Heart left ventricle (tissue), 16 donors: ENCODE results near the gene OSBPL10. TPM values are rescaled to one million over a fixed set of nuclear protein-coding genes. Genes with fewer than 3 reads are reported as not detected.

Experiments used
- ATAC-seq, 4 donors: fragments of 200-7000 bp; cut with Tn5 transposase; one replicate each; pipeline ENCODE4 v1.9.1; 2020 to 2022; ENCODE audit warnings: moderate library complexity in 4 of 4, mild to moderate bottlenecking in 3 of 4, moderate number of reproducible peaks in 1 of 4
- DNase-seq, 5 donors: peaks; one replicate each; pipeline ENCODE4 v3.0.0-alpha.2; 2020
- H3K27ac ChIP-seq, 12 donors: fragments of 200-600 bp; sonication (generic) in 4 of 12; one replicate each; pipeline versions ENCODE4 v1.5.0 to v1.8.0; 2016 to 2022; ENCODE audit warnings: mild to moderate bottlenecking in 2 of 12
- H3K27me3 ChIP-seq, 9 donors: fragments of 200-600 bp; sonication (generic) in 2 of 9; one replicate each; pipeline versions ENCODE4 v1.5.1 to v1.8.0; 2016 to 2022; ENCODE audit warnings: mild to moderate bottlenecking in 3 of 9
- H3K36me3 ChIP-seq, 9 donors: fragments of 200-600 bp; sonication (generic) in 2 of 9; one replicate each; pipeline versions ENCODE4 v1.5.0 to v1.8.0; 2018 to 2022; ENCODE audit warnings: mild to moderate bottlenecking in 2 of 9
- H3K4me1 ChIP-seq, 12 donors: fragments of 200-600 bp; sonication (generic) in 4 of 12; one replicate each; pipeline versions ENCODE4 v1.5.0 to v1.8.0; 2016 to 2022; ENCODE audit warnings: mild to moderate bottlenecking in 3 of 12
- H3K4me3 ChIP-seq, 12 donors: fragments of 200-600 bp; sonication (generic) in 4 of 12; one replicate each; pipeline versions ENCODE4 v1.5.0 to v1.8.0; 2017 to 2022; ENCODE audit warnings: mild to moderate bottlenecking in 9 of 12, moderate library complexity in 4 of 12
- H3K9me3 ChIP-seq, 12 donors: fragments of 200-600 bp; sonication (generic) in 4 of 12; one replicate each; pipeline versions ENCODE4 v1.5.0 to v1.8.0; 2016 to 2022; ENCODE audit warnings: mild to moderate bottlenecking in 1 of 12
- POLR2A ChIP-seq, 2 donors: fragments of 450-650 bp; IDR thresholded peaks; one replicate each; pipeline ENCODE4 v1.6.1; 2017; ENCODE audit warnings: antibody characterized with exemption in 2 of 2, mild to moderate bottlenecking in 2 of 2, moderate library complexity in 2 of 2
- WGBS, 4 donors: extraction: QIAGEN DNeasy Blood & Tissue Kit in 2 of 4; methylation state at CpG; one replicate each; pipeline versions ENCODE4 v1.1.5 to v1.1.7; 2013 to 2018; 5-methylcytosine and 5-hydroxymethylcytosine counted together
- intact Hi-C, 10 donors: fragments of 100-400 bp; cut with DNase I; formaldehyde crosslinking; loops; one replicate each; pipeline versions ENCODE4 v1.11.1 to v1.14.2; 2022
- polyA plus RNA-seq, 2 donors: library from polyadenylated mRNA; stranded (reverse); fragments of 200-250 nt; gene quantifications; one replicate each; pipeline ENCODE4 v1.2.3, GENCODE V29; 2013
- total RNA-seq, 9 donors: library from RNA; depleted of rRNA in 2 of 9; stranded (reverse); fragments of >200 nt in 2 of 9; fragmentation: NEBNext Ultra II Directional in 3 of 9; extraction: Animal tissue kit (Norgen Biotek cat#: 25700) in 3 of 9; gene quantifications; one replicate each; pipeline versions ENCODE4 v1.1.0 to v1.2.4, GENCODE V29; 2016 to 2023
- TF ChIP-seq, protein P1 (sequence below), 12 donors: fragments of 200-600 bp; sonication (generic) in 4 of 12; IDR thresholded peaks; one replicate each; pipeline versions ENCODE4 v1.5.0 to v1.8.0; 2018 to 2022; ENCODE audit warnings: antibody characterized with exemption in 12 of 12, mild to moderate bottlenecking in 5 of 12
- donor health status: ischemic (EF 13 %, LVEDD 7.1; RV severe dilation, severe dysfunction).
- donor health status: healthy with polysubstance abuse.
- donor health status: DM: no; HTN: yes; CAD: no.
- donor health status: DM: no; HTN: no; CAD: no.
- donor health status: ischemic (EF 25% LVEDD 6.9; RV normal size, moderate dysfunction).
- donor health status: ischemic (EF 25% LVEDD 5.7; RV mildly dilated, moderate dysfunction).
- donor health status: healthy.
- donor health status: DM: yes; HTN: yes; CAD: no.
- donor health status: ischemic (EF 35%, LVEDD 5.7; RV mildly dilated, moderate dysfunction).
- donor health status: nonischemic (EF 11% LVEDD 7.7; RV severe dilation, severe dysfunction).
- donor health status: DM: yes; HTN: yes; CAD: no.
- donor health status: PGD.
- donor health status: ischemic (EF 29% LVEDD 5.4; RV normal size, mild dysfunction).
- donor health status: nonischemic (EF 23%, LVEDD 6.1; RV moderate dilation, normal function).

Gene OSBPL10
- total and polyA plus RNA-seq, 11 donors, result 1.3 to 12.7 (median 3.9) TPM

DNA sequence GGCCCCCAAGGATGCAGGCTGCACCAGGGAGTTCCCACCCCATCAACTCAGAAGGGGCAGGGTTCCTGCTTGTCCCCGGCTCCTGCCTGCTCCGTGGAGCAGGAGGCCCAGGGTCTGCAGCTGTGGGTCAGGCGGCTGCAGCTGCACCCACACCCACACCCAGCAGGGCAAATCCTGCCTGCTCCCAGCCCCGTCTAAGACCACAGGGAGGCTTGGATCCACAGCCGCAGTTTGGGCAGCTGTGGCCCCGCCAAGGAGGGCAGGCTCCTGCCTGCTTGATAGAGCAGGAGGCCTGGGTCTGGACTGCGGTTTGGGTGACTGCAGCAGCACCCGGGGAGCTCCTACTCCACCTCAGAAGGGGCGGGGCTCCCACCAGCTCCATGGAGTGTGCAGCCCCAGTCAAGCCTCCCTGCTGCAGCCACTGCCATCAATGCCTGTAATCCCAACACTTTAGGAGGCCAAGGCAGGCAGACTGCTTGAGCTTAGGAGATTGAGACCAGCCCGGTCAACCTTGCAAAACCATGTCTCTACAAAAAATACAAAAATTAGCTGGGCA, 163.6 kb downstream of the OSBPL10 start:
- intact Hi-C loops, result no loop called here
- WGBS, 4 donors, result 86 to 90% (median 86%) methylated on average over 2 to 10 of the region's 10 CpGs
- Histone ChIP-seq H3K4me1 (no peaks in the 10 kb centered on the region), H3K27ac (no peak overlapping the region), H3K4me3 (no peak overlapping the region), H3K36me3 (no peaks in the 10 kb centered on the region), H3K27me3 (no peaks in the 10 kb centered on the region), H3K9me3 (no peaks in the 10 kb centered on the region)
- ATAC-seq, result no peak
- no peak for DNase-seq
- TF ChIP-seq, protein P1, sequence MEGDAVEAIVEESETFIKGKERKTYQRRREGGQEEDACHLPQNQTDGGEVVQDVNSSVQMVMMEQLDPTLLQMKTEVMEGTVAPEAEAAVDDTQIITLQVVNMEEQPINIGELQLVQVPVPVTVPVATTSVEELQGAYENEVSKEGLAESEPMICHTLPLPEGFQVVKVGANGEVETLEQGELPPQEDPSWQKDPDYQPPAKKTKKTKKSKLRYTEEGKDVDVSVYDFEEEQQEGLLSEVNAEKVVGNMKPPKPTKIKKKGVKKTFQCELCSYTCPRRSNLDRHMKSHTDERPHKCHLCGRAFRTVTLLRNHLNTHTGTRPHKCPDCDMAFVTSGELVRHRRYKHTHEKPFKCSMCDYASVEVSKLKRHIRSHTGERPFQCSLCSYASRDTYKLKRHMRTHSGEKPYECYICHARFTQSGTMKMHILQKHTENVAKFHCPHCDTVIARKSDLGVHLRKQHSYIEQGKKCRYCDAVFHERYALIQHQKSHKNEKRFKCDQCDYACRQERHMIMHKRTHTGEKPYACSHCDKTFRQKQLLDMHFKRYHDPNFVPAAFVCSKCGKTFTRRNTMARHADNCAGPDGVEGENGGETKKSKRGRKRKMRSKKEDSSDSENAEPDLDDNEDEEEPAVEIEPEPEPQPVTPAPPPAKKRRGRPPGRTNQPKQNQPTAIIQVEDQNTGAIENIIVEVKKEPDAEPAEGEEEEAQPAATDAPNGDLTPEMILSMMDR (IDR thresholded peaks at IDR 0.05), result no peak
- TF ChIP-seq POLR2A (IDR thresholded peaks at IDR 0.05), result no peak

DNA sequence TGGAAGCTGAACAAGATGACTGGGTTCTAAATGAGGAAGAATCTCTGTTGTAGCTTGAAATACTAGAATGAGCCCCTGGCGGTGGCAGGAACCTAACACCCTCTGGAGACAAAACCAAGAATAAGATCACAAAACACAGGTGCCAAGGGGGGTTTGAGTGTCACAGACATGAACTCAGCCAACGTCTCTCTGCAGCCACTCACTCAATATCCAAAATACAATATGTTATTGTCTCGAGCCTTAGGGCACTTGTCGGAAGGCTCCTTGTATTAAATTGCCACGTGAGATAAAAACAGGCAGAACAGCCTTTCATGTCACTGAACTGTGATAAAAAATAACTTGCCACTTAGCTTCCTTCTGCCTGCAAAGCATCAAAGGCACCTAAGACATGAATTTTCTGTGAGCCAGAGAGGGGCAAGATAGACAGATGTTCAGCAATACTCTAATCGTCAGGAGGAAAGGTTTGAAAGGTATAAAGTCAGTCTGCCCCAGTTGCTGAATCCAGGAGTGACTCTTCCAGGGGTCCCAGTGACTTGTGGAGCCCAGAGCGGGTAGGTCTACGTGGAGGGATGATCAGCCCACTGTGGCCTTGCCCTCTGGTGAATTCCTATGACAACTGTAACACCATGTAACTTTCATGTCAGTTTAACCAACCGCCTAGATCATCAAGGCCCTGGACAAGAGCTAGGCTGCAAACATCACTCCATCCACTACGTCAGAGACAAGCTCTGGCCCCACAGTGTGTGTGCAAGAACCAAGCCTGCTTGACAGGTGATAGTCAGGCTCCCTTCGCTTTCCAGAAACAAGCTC, 165.2 kb downstream of the OSBPL10 start:
- no peaks in the 10 kb centered on the region for H3K4me1 ChIP-seq
- no peak overlapping the region for H3K27ac ChIP-seq
- peak in 1 of 4 donors; percentile 33 for ATAC-seq
- intact Hi-C loops, result no loop called here
- no peaks in the 10 kb centered on the region for H3K27me3 ChIP-seq
- DNase-seq, result no peak
- no peak overlapping the region for H3K4me3 ChIP-seq
- TF ChIP-seq, protein P1 (IDR thresholded peaks at IDR 0.05), result no peak
- TF ChIP-seq POLR2A (IDR thresholded peaks at IDR 0.05), result no peak
- no peaks in the 10 kb centered on the region for H3K36me3 ChIP-seq
- 33 to 49% (median 38%) methylated on average over 10 to 11 of the region's 11 CpGs for WGBS, 4 donors
- no peaks in the 10 kb centered on the region for H3K9me3 ChIP-seq

DNA sequence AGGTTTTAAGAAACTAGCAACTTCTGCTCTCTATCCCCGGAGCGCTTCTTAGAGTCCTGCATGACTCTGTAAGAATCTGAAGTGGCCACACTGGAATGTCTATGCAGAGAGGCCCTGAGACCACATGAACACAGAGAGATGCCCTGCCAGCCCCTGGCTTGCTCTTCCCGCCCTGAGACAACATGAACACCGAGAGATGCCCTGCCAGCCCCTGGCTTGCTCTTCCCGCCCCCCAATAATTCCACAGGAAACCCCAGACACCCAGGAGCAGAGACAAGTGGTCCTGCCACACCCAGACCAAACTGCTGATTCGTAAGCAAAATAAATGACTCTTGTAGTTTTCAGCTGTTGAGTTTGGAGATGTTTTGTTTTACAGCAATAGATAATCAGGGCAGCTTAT, 166.1 kb downstream of the OSBPL10 start:
- no peaks in the 10 kb centered on the region for H3K4me1 ChIP-seq
- WGBS, 4 donors, result 72 to 79% (median 76%) methylated on average over 6 of the region's 6 CpGs
- DNase-seq (no peak), ATAC-seq (no peak)
- no peaks in the 10 kb centered on the region for H3K36me3 ChIP-seq
- intact Hi-C loops, result no loop called here
- H3K9me3 ChIP-seq, result no peaks in the 10 kb centered on the region
- no peak overlapping the region for H3K4me3 ChIP-seq
- no peaks in the 10 kb centered on the region for H3K27me3 ChIP-seq
- TF ChIP-seq, protein P1 (IDR thresholded peaks at IDR 0.05), result no peak
- no peak overlapping the region for H3K27ac ChIP-seq

DNA sequence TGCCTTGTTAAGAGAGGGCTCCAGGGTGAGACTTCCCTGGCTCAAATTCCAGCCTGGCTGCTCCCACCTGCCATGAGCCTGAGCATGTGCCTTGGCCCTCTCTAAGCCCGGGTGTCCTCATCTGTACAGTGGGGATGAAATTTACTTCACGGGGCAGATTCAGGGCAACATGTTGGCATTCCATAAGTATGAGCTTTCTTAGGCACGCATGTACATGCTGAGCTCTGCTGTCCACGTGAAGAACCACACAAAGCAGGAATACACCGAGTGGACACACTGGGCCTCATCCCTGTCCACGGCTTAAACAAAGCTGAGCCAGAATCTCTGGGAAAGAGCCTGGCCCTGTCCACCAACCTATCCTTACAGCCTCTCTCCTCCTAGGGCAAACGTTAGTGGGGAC, 167.4 kb downstream of the OSBPL10 start:
- WGBS, 4 donors, result 93 to 98% (median 95%) methylated on average over 5 to 7 of the region's 7 CpGs
- intact Hi-C loops, result no loop called here
- no peak for DNase-seq

More for the DNA sequence above, 167.4 kb downstream of the OSBPL10 start:
- no peaks in the 10 kb centered on the region for H3K9me3 ChIP-seq
- no peaks in the 10 kb centered on the region for H3K27me3 ChIP-seq
- TF ChIP-seq POLR2A (IDR thresholded peaks at IDR 0.05), result no peak
- TF ChIP-seq, protein P1 (IDR thresholded peaks at IDR 0.05), result no peak
- H3K4me1 ChIP-seq, result no peaks in the 10 kb centered on the region
- H3K4me3 ChIP-seq, result no peak overlapping the region
- no peak for ATAC-seq
- no peaks in the 10 kb centered on the region for H3K36me3 ChIP-seq
- H3K27ac ChIP-seq, result no peak overlapping the region
